ENCODE measurements around the gene SLC41A3.
"Not testable (repeated sequence)": the region's sequence is repeated elsewhere in the genome, so short reads cannot be mapped to it uniquely, and the experiment has no call there.

The SLC41A3 gene

DNA sequence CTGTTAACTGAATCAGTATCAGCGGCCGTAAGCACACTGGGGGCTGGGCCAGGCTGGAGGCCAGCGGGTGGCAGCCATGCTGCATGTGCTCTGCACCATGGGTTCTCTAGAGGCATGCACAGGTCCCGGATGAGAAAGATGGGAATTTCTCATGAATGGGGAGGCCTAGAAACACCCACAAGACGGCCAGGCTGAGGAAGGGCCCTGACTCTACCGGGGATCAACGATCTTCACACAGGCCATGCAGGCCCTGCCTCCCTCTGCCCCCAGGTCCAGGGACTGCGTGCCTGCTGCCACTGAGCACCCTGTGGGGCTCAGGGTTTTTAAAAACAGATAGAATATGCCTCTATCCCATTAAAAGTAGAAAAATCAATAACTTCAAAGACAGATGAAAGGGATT is 32.7 kb downstream of the SLC41A3 start:
- DNase-seq: no peak

DNA sequence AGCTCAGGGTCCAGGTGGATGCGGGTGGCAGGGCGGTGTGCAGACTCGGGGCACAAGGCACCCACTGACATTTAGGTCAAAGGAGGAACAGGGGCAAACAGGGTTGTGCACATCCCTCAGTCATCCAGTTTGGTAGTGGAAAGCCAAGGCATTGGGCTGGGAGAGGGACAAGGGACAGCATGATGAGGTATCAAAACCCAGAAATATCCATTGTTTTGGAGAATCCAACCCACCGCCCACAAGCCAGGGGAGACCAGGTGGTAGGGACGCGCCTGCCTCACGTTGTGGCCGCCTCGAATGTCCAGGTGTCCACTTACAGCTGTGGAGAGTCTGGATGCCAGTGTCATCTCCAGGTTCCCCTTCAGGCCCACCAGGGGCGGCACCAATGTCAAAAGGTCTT is 33.3 kb downstream of the SLC41A3 start:
- no peak for DNase-seq

DNA sequence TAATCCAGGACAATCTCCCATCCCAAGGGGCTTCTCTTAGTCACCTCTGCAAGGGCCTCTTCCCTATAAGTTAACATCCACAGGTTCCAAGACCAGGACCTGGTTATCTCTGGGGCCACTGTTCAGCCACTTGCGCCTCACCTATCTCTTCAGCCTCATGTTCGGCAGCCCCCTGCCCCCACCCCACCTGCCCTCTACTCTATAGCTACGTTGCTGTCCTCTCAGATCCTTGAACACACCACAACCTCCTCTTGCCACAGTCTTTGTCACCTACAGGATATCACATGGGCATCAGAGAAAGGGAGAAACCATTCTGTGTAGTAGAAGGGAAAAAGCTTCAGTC is 33.9 kb downstream of the SLC41A3 start:
- DNase-seq: no peak

GRCh38 chr3:126049289-126050049 is 34.5 kb downstream of the SLC41A3 start:
- no peak for DNase-seq

- DNase-seq: no peak
Observed at GRCh38 chr3:126040386-126040785, 43.5 kb downstream of the SLC41A3 start.

GRCh38 chr3:126039870-126040269 is 44.1 kb downstream of the SLC41A3 start:
- no peak for DNase-seq

DNA sequence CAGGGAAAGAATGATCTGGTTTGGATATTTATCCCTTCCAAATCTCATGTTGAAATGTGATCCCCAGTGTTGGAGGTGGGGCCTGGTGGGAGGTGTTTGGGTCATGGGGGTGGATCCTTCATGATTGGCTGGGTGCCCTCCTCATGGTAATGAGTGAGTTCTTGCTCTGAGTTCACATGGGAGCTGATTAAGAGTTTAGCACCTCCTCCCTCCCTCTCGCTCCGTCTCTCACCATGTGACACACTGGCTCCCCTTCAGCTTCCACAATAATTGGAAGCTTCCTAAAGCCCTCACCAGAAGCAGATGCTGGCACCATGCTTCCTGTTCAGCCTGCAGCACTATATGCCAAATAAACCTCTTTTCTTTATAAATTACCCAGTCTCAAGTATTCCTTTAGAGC is 45.1 kb downstream of the SLC41A3 start:
- DNase-seq: not testable (repeated sequence)

DNA sequence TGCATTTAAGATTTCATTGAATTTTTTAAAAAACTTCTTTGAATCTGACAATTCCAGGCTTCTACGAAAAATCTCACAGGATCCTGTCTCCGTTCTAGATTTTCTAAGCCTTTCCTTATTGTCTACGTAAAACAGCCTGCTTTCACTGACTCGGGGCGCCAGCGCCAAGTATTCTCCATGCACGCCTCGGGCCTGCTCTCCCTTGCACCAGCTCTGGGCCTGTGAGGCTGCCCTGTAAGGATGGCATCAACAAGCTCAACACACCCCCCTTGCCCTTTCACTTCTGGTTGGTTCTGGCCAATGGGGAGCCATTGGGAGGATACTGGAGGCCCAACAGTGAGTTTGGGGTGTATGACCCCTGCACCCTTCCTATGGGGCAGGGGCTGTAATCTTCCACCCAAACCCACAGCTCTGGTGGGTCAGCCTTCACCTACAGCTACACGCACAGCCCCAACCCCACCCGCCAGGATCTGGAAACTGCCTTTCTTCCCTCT is 47.8 kb downstream of the SLC41A3 start:
- no peak for DNase-seq

DNA sequence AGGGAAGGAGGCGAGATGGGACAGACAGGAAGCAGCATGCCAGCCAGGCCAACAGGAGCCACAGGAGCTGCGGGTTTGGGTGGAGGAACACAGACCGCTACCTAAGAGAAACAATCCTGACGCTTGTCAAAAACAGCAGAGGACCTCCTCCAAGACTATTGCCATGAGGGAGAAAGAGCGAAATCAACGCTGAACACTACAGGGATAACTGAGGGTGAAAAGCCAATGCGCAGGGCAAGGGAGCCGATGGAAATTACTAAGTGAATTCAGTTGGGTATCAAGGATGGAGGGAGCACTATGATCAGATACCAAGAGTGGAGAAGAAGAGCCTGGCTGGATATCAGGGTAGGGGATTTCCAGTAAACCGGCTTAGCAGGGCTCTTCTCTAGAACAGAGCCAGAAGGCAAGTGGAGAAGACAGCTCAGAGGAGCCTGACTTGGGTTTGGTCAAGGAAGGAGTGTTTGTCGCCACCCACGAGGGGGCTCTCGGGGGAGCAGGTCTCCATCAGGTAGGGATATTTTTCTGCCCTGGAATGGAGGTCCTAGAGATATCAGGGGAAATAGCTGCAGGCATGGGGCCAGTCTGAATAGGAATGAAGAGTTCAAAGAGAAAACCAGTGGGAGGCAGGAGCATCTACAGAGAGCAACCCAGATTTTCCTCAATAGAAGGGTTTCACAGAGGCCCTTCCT is 48.4 kb downstream of the SLC41A3 start:
- no peak for DNase-seq

- no peak for DNase-seq
Observed at GRCh38 chr3:126034481-126035361, 49.2 kb downstream of the SLC41A3 start.

- no peak for DNase-seq
Observed at GRCh38 chr3:126033765-126034164, 50.2 kb downstream of the SLC41A3 start.

- no peak for DNase-seq
Observed at GRCh38 chr3:126033051-126033745, 50.7 kb downstream of the SLC41A3 start.

GRCh38 chr3:126031981-126032471 is 51.9 kb downstream of the SLC41A3 start:
- no peak for DNase-seq

DNA sequence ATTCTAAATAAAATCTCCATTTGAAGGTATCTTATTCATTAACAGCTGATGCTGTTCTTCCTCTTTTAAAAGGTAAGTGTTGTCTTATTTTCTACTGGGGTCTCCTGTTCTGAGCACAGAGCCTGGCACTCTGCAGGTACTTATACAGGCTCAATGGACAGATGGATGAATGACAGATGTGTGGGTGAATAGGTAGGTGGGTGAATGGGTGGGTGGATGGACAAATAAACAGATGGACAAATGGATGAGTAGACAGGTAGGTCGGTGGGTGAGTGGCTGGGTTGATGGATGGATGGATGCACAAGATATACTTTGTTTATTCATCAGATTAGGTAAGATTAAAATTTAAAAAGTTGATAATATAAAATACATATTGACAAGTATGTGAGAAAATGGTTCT is 53.5 kb downstream of the SLC41A3 start:
- no peak for DNase-seq

- DNase-seq: no peak
Observed at GRCh38 chr3:126029241-126029640, 54.7 kb downstream of the SLC41A3 start.

DNA sequence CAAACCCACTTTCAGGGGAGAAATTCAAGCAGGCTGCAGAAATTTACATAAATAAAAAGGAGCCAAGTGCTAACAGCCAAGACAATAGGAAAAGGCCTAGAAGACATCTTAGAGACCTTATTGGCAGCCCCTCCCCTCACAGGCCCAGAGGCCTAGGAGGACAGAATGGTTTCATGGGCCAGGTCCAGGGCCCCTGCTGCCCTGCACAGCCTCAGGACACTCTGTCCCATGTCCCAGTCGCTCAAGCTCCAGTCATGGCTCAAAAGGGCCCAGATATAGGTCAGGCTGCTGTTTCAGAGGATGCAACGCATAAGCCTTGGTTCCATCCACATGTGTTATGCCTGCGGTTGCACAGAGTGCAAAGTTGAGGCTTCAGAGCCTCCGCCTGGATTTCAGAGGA is 55.8 kb downstream of the SLC41A3 start:
- DNase-seq: no peak

DNA sequence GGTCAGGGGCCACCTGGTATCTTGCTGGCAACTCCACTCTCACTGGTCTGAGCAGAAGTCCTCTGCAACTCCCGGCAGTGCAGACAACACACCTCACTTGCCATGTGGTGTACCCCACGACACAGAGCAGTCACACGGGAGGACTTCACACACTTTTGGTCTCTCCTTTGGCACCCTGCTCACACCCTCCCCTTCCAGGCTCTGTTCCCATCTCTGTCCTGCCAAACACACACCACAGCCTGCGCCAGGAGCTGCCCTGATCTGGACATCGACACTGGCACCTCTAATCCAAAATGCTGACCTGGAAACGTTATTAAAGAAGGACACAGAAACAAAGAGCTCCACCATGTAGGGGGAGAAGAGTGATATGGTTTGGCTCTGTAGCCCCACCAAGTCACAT is 57.2 kb downstream of the SLC41A3 start:
- no peak for DNase-seq

DNA sequence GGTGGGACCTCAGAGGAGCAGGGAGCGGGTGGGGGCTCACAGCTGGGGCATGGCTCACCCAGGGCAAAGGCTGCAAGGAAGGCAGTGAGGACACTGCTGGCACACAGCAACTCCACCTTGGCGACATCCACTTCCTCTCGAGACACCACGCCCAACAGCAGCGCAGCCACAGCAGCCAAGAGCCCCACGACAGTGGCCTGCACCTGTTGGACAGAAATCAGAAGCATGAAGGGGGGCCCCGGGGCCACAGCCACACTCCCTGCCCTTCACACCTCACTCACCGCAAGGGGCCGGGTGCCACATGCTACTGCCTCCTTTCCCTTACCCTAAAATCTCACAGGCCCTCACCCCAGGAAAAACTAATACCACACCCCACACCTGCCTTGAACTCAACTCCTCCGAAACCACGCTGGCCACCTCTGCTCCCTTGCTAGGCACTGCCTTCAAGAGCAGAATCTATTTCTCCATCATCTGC is 57.6 kb downstream of the SLC41A3 start:
- no peak for DNase-seq

DNA sequence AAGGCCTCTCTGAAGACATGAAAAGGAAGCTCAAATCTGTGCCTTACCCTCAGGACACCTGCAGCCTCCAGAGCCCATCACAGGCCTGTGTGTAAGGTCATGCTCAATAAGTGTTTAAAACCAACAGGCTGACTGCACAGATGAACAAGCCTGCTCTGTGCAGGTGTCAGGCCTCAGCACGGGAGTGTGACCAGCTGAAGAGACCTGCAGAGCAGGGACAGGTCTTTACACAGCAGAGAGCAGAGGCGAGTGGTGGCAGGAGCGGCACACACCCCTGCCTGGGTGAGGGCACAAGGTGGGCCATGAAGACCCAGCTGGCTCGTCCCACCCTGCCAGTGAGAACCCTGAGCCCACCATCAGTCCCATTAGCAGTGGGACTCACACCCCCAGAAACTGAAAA is 58.1 kb downstream of the SLC41A3 start:
- DNase-seq: no peak

- DNase-seq: no peak
Observed at GRCh38 chr3:126025116-126025729, 58.7 kb downstream of the SLC41A3 start.

- no peak for DNase-seq
Observed at GRCh38 chr3:126024049-126024854, 59.7 kb downstream of the SLC41A3 start.

Measured in NCI-H187 (cell line).